OCI-LY1 (cell line): ENCODE data around the gene ANKH.
A peak's percentile ranks its signal among the peaks of the same experiment; 100 is the strongest.

ENCODE experiments used
- H2AFZ ChIP-seq: fragments of 200-600 bp; sonication (generic), shearing (Covaris generic); 2 replicates; pipeline ENCODE4 v1.6.0; 2014; ENCODE audit warnings: antibody characterized with exemption, mild to moderate bottlenecking, low read length
- H3F3A ChIP-seq: fragments of 200-600 bp; sonication (generic), shearing (Covaris generic); 2 replicates; pipeline ENCODE4 v1.6.0; 2014; ENCODE audit warnings: mild to moderate bottlenecking, antibody characterized with exemption, low read length, moderate library complexity; ENCODE audit not compliant: insufficient read depth
- H3K27ac ChIP-seq: fragments of 200-600 bp; sonication (generic); 2 replicates; pipeline ENCODE4 v1.5.1; 2014; ENCODE audit warnings: low read length, mixed run types, mild to moderate bottlenecking, low read depth; ENCODE audit not compliant: poor library complexity, severe bottlenecking
- H3K27me3 ChIP-seq: fragments of 200-600 bp; sonication (generic); 2 replicates; pipeline ENCODE4 v1.6.0; 2014; ENCODE audit warnings: antibody characterized with exemption, mild to moderate bottlenecking, low read length, moderate library complexity; ENCODE audit not compliant: insufficient read depth
- H3K36me3 ChIP-seq: fragments of 200-600 bp; sonication (generic); 2 replicates; pipeline ENCODE4 v1.6.1; 2014; ENCODE audit warnings: mild to moderate bottlenecking, antibody characterized with exemption, low read length, moderate library complexity, mixed read lengths; ENCODE audit not compliant: insufficient read depth
- H3K4me1 ChIP-seq: fragments of 200-600 bp; sonication (generic); 2 replicates; pipeline ENCODE4 v1.5.1; 2014; ENCODE audit warnings: mild to moderate bottlenecking, low read length, moderate library complexity; ENCODE audit not compliant: insufficient read depth, severe bottlenecking
- H3K4me2 ChIP-seq: fragments of 200-600 bp; sonication (generic), shearing (Covaris generic); 2 replicates; pipeline ENCODE4 v1.6.1; 2014; ENCODE audit warnings: low read length
- H3K4me3 ChIP-seq: fragments of 200-600 bp; sonication (generic); 2 replicates; pipeline ENCODE4 v1.5.1; 2014; ENCODE audit warnings: low read length, low read depth, mild to moderate bottlenecking, mixed read lengths; ENCODE audit not compliant: poor library complexity, severe bottlenecking
- H3K79me2 ChIP-seq: fragments of 200-600 bp; shearing (Covaris generic); 2 replicates; pipeline ENCODE4 v1.6.1; 2016; ENCODE audit warnings: mixed run types, low read length, mixed read lengths; ENCODE audit not compliant: insufficient read depth
- H3K9ac ChIP-seq: fragments of 200-600 bp; sonication (generic), shearing (Covaris generic); 2 replicates; pipeline ENCODE4 v1.6.1; 2014; ENCODE audit warnings: mild to moderate bottlenecking, low read length, mixed read lengths
- H3K9me2 ChIP-seq: fragments of 200-600 bp; sonication (generic), shearing (Covaris generic); 2 replicates; pipeline ENCODE4 v1.6.1; 2014; ENCODE audit warnings: low read depth, mild to moderate bottlenecking, low read length, mixed read lengths
- H3K9me3 ChIP-seq: fragments of 200-600 bp; shearing (Covaris generic); 2 replicates; pipeline ENCODE4 v1.6.1; 2014; ENCODE audit warnings: low read length, mixed read lengths
- H4K20me1 ChIP-seq: fragments of 200-600 bp; sonication (generic), shearing (Covaris generic); 2 replicates; pipeline ENCODE4 v1.6.0; 2016; ENCODE audit warnings: mild to moderate bottlenecking, low read length; ENCODE audit not compliant: insufficient read depth
- CTCF ChIP-seq: fragments of 200-600 bp; sonication (generic), shearing (Covaris generic); IDR thresholded peaks from 2 replicates; pipeline ENCODE4 v1.5.1; 2017; ENCODE audit warnings: mild to moderate bottlenecking, antibody characterized with exemption, low read length, moderate library complexity, mixed read lengths
- EZH2 ChIP-seq: fragments of 200-600 bp; sonication (generic), shearing (Covaris generic); IDR thresholded peaks from 2 replicates; pipeline ENCODE4 v1.8.0; 2017; ENCODE audit warnings: borderline replicate concordance, mixed run types, mild to moderate bottlenecking, antibody characterized with exemption, low read length, moderate library complexity, mixed read lengths

Gene ANKH

GRCh38 chr5:14766584-14766983, 105.0 kb downstream of the ANKH start:
- Histone ChIP-seq H3K9me3 (no peaks in the 10 kb centered on the region), H3K27ac (no peak overlapping the region), H3K4me1 (peaks cover 18% of the 10 kb centered on the region), H3K4me2 (no peak overlapping the region), H4K20me1 (no peaks in the 10 kb centered on the region), H3K79me2 (no peaks in the 10 kb centered on the region), H3K4me3 (no peak overlapping the region), H3K9me2 (no peaks in the 10 kb centered on the region), H2AFZ (no peak overlapping the region), H3K36me3 (peaks cover 20% of the 10 kb centered on the region), H3K9ac (no peak overlapping the region), H3K27me3 (no peaks in the 10 kb centered on the region), H3F3A (no peaks in the 10 kb centered on the region)
- TF ChIP-seq CTCF, result no peak
- TF ChIP-seq EZH2, result no peak

- H3K27me3 ChIP-seq, result no peaks in the 10 kb centered on the region
- no peak overlapping the region for H3K4me2 ChIP-seq
- H3K9ac ChIP-seq, result no peak overlapping the region
- H3K4me3 ChIP-seq, result no peak overlapping the region
- no peaks in the 10 kb centered on the region for H3F3A ChIP-seq
- no peaks in the 10 kb centered on the region for H4K20me1 ChIP-seq
- peaks cover 18% of the 10 kb centered on the region for H3K4me1 ChIP-seq
- no peaks in the 10 kb centered on the region for H3K9me3 ChIP-seq
- no peaks in the 10 kb centered on the region for H3K9me2 ChIP-seq
- peaks cover 20% of the 10 kb centered on the region for H3K36me3 ChIP-seq
- no peaks in the 10 kb centered on the region for H3K79me2 ChIP-seq
- no peak overlapping the region for H3K27ac ChIP-seq
- TF ChIP-seq EZH2, result no peak
- no peak for TF ChIP-seq CTCF
- H2AFZ ChIP-seq, result no peak overlapping the region
Observed at GRCh38 chr5:14765587-14765986, 106.0 kb downstream of the ANKH start.

- Histone ChIP-seq H3K27ac (peak overlapping the region; percentile 21), H2AFZ (no peak overlapping the region), H3K27me3 (no peaks in the 10 kb centered on the region), H3K9me3 (no peaks in the 10 kb centered on the region), H3K9ac (no peak overlapping the region), H3K36me3 (peaks cover 14% of the 10 kb centered on the region), H3K4me1 (peaks cover 18% of the 10 kb centered on the region), H3K9me2 (no peaks in the 10 kb centered on the region), H3K4me2 (peak overlapping the region; percentile 5; the same call in 1 of the 2 replicates), H3K79me2 (no peaks in the 10 kb centered on the region), H3K4me3 (no peak overlapping the region), H4K20me1 (no peaks in the 10 kb centered on the region), H3F3A (no peaks in the 10 kb centered on the region)
- TF ChIP-seq EZH2 (no peak), CTCF (no peak)
Observed at GRCh38 chr5:14762549-14763216, 108.9 kb downstream of the ANKH start.
